GM10248 (cell line): Measurements from ENCODE around the gene RAB37.
A peak's percentile ranks its signal among the peaks of the same experiment; 100 is the strongest.

Experiments used
- CTCF ChIA-PET: fragments of 300-600 bp; sonication (Branson Sonifier 250); formaldehyde crosslinking; extraction: SDS; loops from one replicate; lab custom pipeline; 2021; ENCODE audit warnings: antibody characterized with exemption; lab: Yijun Ruan, JAX
- POLR2A ChIA-PET: fragments of 350-650 bp; sonication (Branson Sonifier 250); formaldehyde crosslinking; extraction: SDS; loops from one replicate; lab custom pipeline; 2020; ENCODE audit warnings: antibody characterized with exemption; lab: Yijun Ruan, JAX
- DNase-seq: peaks from one replicate; pipeline ENCODE4 v3.0.0; 2012; ENCODE audit errors: extremely low spot score
- TF ChIP-seq, protein P1 (sequence below): IDR thresholded peaks from 2 replicates; pipeline ENCODE4 v1.5.1; 2012; ENCODE audit warnings: mild to moderate bottlenecking, low read depth; ENCODE audit errors: extremely low read depth, missing control alignments, control extremely low read depth

RAB37 gene

DNA sequence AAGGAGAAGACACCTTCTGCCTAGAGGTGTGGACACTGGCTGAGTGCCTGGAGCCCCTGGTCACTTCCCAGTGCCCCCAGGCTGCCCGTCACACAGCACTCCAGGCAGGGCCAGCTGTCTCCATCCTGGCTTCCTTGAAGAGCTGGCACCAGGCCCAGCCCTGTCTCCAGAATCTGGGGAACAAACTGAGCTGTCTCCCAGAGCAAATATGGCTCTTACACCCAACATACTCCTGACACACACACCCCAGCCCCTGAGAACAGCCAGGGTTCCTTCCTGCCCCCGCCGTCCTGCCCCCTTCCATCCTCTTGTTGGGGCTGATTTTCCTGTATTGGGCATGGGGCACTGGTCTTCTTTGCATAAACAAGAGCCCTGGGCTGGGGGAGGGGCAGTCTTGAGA lies 20.4 kb downstream of the RAB37 start:
- DNase-seq: no peak
- CTCF ChIA-PET: interaction anchor here (2.5 to 9.2 kb wide), 4 partner anchors 12 to 100 kb away, joined by 11 to 82 read pairs (median 32); no protein-coding TSS in a partner anchor
- TF ChIP-seq, protein P1, sequence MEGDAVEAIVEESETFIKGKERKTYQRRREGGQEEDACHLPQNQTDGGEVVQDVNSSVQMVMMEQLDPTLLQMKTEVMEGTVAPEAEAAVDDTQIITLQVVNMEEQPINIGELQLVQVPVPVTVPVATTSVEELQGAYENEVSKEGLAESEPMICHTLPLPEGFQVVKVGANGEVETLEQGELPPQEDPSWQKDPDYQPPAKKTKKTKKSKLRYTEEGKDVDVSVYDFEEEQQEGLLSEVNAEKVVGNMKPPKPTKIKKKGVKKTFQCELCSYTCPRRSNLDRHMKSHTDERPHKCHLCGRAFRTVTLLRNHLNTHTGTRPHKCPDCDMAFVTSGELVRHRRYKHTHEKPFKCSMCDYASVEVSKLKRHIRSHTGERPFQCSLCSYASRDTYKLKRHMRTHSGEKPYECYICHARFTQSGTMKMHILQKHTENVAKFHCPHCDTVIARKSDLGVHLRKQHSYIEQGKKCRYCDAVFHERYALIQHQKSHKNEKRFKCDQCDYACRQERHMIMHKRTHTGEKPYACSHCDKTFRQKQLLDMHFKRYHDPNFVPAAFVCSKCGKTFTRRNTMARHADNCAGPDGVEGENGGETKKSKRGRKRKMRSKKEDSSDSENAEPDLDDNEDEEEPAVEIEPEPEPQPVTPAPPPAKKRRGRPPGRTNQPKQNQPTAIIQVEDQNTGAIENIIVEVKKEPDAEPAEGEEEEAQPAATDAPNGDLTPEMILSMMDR: no peak
- POLR2A ChIA-PET: no interaction called here

DNA sequence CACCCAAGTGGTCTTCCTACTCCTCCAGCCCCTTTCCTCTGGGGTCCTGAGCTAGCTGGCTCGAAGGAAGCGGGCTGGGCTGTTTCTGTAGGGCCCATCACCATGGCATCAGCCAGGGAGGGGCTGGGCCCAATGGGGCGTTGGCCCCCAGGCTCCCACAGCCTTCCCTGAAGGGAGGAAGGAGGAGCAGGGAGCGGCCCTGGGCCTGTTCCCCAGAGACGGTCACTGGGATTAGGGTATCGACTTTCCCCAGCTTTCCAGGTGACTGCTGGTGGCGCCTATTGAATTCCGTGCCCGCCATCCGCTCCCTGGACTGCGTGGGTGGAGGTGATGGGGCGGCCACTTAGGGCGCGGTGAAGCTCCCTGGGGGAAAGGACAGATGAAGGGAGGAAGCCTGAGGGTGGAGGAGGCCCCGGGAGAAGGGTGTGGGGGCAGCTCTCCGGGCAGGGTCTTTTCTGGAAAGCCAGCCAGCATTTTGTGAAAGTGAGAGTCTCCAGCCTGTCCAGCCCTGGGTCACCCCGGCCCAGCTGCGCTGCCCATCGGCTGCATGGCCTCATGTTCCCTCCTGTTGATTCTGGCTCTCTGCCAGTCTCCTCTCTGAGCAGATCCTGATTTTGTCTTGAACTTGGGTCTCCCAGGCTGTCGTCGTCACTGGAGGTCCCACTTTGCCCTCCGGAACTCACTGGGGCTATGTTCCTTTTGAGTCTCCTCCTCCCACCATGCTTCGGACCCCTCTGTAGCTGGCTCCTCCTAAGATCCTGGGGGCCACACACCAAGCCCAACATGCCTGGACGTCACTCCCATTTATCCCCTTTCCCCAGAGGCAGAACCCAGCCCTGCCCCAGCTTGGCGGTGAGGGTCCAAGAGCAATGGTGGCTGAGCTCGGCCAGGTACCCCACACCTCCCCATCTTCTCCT lies 21.1 kb downstream of the RAB37 start:
- TF ChIP-seq, protein P1: no peak
- POLR2A ChIA-PET: no interaction called here
- CTCF ChIA-PET: interaction anchor here (2.1 to 9.2 kb wide), 7 partner anchors 8 to 101 kb away, joined by 5 to 82 read pairs (median 17); partner anchors contain the start of gene RAB37
- no peak for DNase-seq

DNA sequence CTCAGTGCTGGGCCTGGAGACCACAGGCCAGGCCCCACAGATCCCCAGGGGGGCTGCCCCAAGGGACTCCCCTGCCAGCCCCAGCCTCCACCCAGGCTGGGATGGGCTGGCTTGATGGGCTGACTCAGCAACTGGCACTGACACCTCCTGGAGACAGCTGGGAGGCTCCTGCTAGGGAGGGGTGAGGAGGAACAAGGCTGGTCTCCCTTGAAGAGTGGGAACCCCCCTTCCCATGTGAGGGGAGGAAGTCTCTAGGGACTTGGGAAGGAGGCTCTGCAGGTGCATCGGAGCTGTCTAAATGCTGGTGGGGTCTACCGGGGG lies 21.8 kb downstream of the RAB37 start:
- ChIA-PET CTCF (interaction anchor here (0.9 to 9.2 kb wide), 11 partner anchors 9 to 104 kb away, joined by 3 to 82 read pairs (median 13); partner anchors contain the start of gene RAB37), POLR2A (no interaction called here)
- DNase-seq: no peak
- TF ChIP-seq, protein P1: no peak

DNA sequence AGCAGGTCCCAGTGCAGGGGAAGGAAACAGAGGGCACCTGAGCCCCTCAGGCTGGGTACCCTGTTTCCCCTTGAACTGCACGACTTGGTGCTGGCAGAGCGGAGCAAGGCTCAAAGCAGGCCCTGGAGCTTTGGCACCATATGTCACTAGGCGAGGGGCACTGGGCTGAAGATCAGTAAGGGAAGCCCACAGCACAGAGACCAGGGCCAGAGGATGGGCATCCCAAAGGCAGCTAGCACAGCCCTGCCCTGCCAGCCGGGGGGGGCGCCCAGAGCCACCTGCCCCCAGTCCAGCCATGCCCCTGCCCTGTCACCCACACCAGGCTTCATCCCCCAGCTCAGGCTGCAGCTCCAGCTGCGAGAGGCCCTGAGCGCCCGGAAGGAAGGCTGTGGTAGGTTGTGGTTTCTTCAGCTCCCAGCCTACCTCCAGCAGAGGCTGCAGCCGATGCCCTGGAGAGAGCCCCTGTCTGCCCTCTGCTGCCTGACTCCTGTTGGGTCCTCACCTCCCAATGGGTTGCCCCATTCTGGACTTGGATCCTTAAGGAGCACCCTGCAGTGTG lies 22.3 kb downstream of the RAB37 start:
- ChIA-PET CTCF (interaction anchor here (0.9 to 9.2 kb wide), 12 partner anchors 9 to 103 kb away, joined by 3 to 82 read pairs (median 8); partner anchors contain the start of gene RAB37), POLR2A (interaction anchor here (0.5 kb wide), 1 partner anchor 276 kb away, joined by 5 read pairs; no protein-coding TSS in a partner anchor)
- TF ChIP-seq, protein P1: peak; percentile 16
- DNase-seq: peak; percentile 69

DNA sequence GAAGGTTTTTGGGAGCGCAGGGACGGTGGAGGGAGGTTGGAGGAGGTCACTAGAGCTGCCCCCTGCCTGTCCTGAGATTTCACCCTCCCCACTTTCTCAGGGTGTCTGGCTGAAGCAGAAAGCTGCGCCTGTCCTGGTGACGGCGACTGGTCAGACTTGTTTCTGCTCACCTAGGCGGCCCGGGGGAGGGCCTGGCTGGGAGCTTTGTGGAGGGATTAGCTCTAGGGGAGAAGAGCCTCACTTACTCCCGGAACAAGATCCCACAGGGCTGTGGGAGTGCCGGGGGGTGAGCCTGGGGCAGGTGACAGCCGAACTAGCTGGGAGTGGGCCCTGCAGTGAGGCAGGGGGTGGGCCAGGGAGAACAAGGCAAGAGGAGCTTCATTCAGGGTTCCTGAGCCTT lies 22.9 kb downstream of the RAB37 start:
- CTCF ChIA-PET: interaction anchor here (0.9 to 9.2 kb wide), 12 partner anchors 10 to 103 kb away, joined by 3 to 82 read pairs (median 8); partner anchors contain the start of gene RAB37
- no peak for DNase-seq
- TF ChIP-seq, protein P1: no peak
- POLR2A ChIA-PET: interaction anchor here (0.5 to 1.2 kb wide), 2 partner anchors 11 to 277 kb away, joined by 3 to 5 read pairs; no protein-coding TSS in a partner anchor
